Activated naive CD4-positive, alpha-beta T cell treated with anti-CD3 and anti-CD28 coated beads, Interleukin-2, amount 10 ng/mL, durations not matched to agents 7 days and 5 days (primary cell): Measurements from ENCODE around the gene HERC5.
A peak's percentile ranks its signal among the peaks of the same experiment; 100 is the strongest.

Source experiments
- CTCF ChIA-PET: fragments of 350-600 bp; sonication (Branson Sonifier 250); formaldehyde crosslinking; loops from one replicate; lab custom pipeline; 2021; ENCODE audit warnings: antibody characterized with exemption; lab: Charles Lee
- DNase-seq: peaks from one replicate; pipeline ENCODE4 v3.0.0-alpha.2; 2020
- H3K27ac Mint-ChIP-seq: one replicate; pipeline ENCODE4 v1.8.0; 2021; ENCODE audit warnings: mild to moderate bottlenecking, moderate library complexity, mixed read lengths
- H3K27me3 Mint-ChIP-seq: one replicate; pipeline ENCODE4 v1.8.0; 2021; ENCODE audit warnings: mild to moderate bottlenecking, mixed read lengths
- H3K36me3 Mint-ChIP-seq: one replicate; pipeline ENCODE4 v1.8.0; 2021; ENCODE audit warnings: mixed read lengths
- H3K4me1 Mint-ChIP-seq: one replicate; pipeline ENCODE4 v1.8.0; 2021; ENCODE audit warnings: mixed read lengths
- H3K4me3 Mint-ChIP-seq: one replicate; pipeline ENCODE4 v1.8.0; 2021; ENCODE audit warnings: mild to moderate bottlenecking, moderate library complexity, mixed read lengths
- H3K9me3 Mint-ChIP-seq: one replicate; pipeline ENCODE4 v1.8.0; 2021; ENCODE audit warnings: mixed read lengths

HERC5 gene

GRCh38 chr4:88516746-88517145, 59.8 kb downstream of the HERC5 start:
- peaks cover 4% of the 10 kb centered on the region for H3K27me3 Mint-ChIP-seq
- no peak overlapping the region for H3K4me3 Mint-ChIP-seq
- H3K27ac Mint-ChIP-seq: no peak overlapping the region
- H3K36me3 Mint-ChIP-seq: peaks cover 5% of the 10 kb centered on the region
- H3K9me3 Mint-ChIP-seq: no peaks in the 10 kb centered on the region
- peaks cover 5% of the 10 kb centered on the region for H3K4me1 Mint-ChIP-seq
- DNase-seq: no peak
- CTCF ChIA-PET: interaction anchor here (1.0 to 7.4 kb wide), 7 partner anchors 10 to 305 kb away, joined by 3 to 138 read pairs (median 7); no protein-coding TSS in a partner anchor

- Mint-ChIP-seq H3K27me3 (peaks cover 2% of the 10 kb centered on the region), H3K4me1 (peaks cover 16% of the 10 kb centered on the region), H3K9me3 (no peaks in the 10 kb centered on the region), H3K36me3 (peaks cover 10% of the 10 kb centered on the region), H3K27ac (no peak overlapping the region), H3K4me3 (no peak overlapping the region)
- DNase-seq: no peak
- CTCF ChIA-PET: interaction anchor here (0.7 to 7.4 kb wide), 3 partner anchors 141 to 497 kb away, joined by 3 to 138 read pairs (median 6); no protein-coding TSS in a partner anchor
Measured at GRCh38 chr4:88517825-88518224, 60.9 kb downstream of the HERC5 start.

GRCh38 chr4:88518911-88519310, 62.0 kb downstream of the HERC5 start:
- peaks cover 11% of the 10 kb centered on the region for H3K36me3 Mint-ChIP-seq
- H3K4me1 Mint-ChIP-seq: peaks cover 19% of the 10 kb centered on the region
- no peaks in the 10 kb centered on the region for H3K27me3 Mint-ChIP-seq
- no peak overlapping the region for H3K27ac Mint-ChIP-seq
- no peak for DNase-seq
- H3K4me3 Mint-ChIP-seq: no peak overlapping the region
- CTCF ChIA-PET: interaction anchor here (0.7 to 7.4 kb wide), 2 partner anchors 51 to 302 kb away, joined by 3 to 138 read pairs; no protein-coding TSS in a partner anchor
- H3K9me3 Mint-ChIP-seq: no peaks in the 10 kb centered on the region

- Mint-ChIP-seq H3K9me3 (no peaks in the 10 kb centered on the region), H3K27me3 (no peaks in the 10 kb centered on the region), H3K4me1 (peaks cover 45% of the 10 kb centered on the region), H3K27ac (peak overlapping the region; percentile 81), H3K4me3 (peak overlapping the region; percentile 95), H3K36me3 (peaks cover 11% of the 10 kb centered on the region)
- DNase-seq: peak; percentile 44
- CTCF ChIA-PET: interaction anchor here (1.0 to 4.4 kb wide), 7 partner anchors 8 to 500 kb away, joined by 3 to 37 read pairs (median 5); partner anchors contain the start of gene HERC6
Measured at GRCh38 chr4:88522702-88523324, 65.9 kb downstream of the HERC5 start.

- Mint-ChIP-seq H3K27ac (peak within 1 kb of the TSS; percentile 81), H3K27me3 (no peaks in the 10 kb centered on the region), H3K4me1 (peaks cover 49% of the 10 kb centered on the region), H3K4me3 (peak within 1 kb of the TSS; percentile 95), H3K36me3 (peaks cover 11% of the 10 kb centered on the region), H3K9me3 (no peaks in the 10 kb centered on the region)
- peak; percentile 84 for DNase-seq
- CTCF ChIA-PET: interaction anchor here (1.0 to 4.7 kb wide), 10 partner anchors 8 to 499 kb away, joined by 3 to 37 read pairs (median 5); partner anchors contain the start of gene HERC6
Measured at GRCh38 chr4:88523325-88524129, 66.6 kb downstream of the HERC5 start, which contains the start of gene PYURF. Gene PYURF (minus strand): TSS chr4:88523776. CDS start chr4:88523700, 76 bp downstream.

GRCh38 chr4:88524171-88524570, 67.3 kb downstream of the HERC5 start:
- Mint-ChIP-seq H3K36me3 (peaks cover 11% of the 10 kb centered on the region), H3K4me3 (peak overlapping the region; percentile 95), H3K4me1 (peaks cover 49% of the 10 kb centered on the region), H3K9me3 (no peaks in the 10 kb centered on the region), H3K27ac (no peak overlapping the region), H3K27me3 (no peaks in the 10 kb centered on the region)
- DNase-seq: no peak
- CTCF ChIA-PET: interaction anchor here (1.0 to 4.7 kb wide), 8 partner anchors 9 to 498 kb away, joined by 3 to 37 read pairs (median 7); partner anchors contain the start of gene HERC6

- CTCF ChIA-PET: interaction anchor here (1.0 to 4.7 kb wide), 12 partner anchors 9 to 496 kb away, joined by 3 to 37 read pairs (median 6); no protein-coding TSS in a partner anchor
- Mint-ChIP-seq H3K9me3 (no peaks in the 10 kb centered on the region), H3K27ac (no peak overlapping the region), H3K27me3 (no peaks in the 10 kb centered on the region), H3K4me1 (peaks cover 46% of the 10 kb centered on the region), H3K36me3 (peaks cover 7% of the 10 kb centered on the region), H3K4me3 (no peak overlapping the region)
- no peak for DNase-seq
Measured at GRCh38 chr4:88526221-88526815, 69.4 kb downstream of the HERC5 start.

- Mint-ChIP-seq H3K27ac (peak overlapping the region; percentile 15), H3K4me3 (no peak overlapping the region), H3K27me3 (peaks cover under 1% of the 10 kb centered on the region), H3K4me1 (peaks cover 33% of the 10 kb centered on the region), H3K9me3 (no peaks in the 10 kb centered on the region), H3K36me3 (peaks cover 1% of the 10 kb centered on the region)
- no peak for DNase-seq
- CTCF ChIA-PET: interaction anchor here (0.8 to 4.7 kb wide), 7 partner anchors 9 to 492 kb away, joined by 3 to 25 read pairs (median 5); no protein-coding TSS in a partner anchor
Measured at GRCh38 chr4:88527787-88528186, 70.9 kb downstream of the HERC5 start.

- Mint-ChIP-seq H3K27me3 (peaks cover 3% of the 10 kb centered on the region), H3K9me3 (no peaks in the 10 kb centered on the region), H3K36me3 (no peaks in the 10 kb centered on the region), H3K27ac (no peak overlapping the region), H3K4me1 (peaks cover 30% of the 10 kb centered on the region), H3K4me3 (no peak overlapping the region)
- no peak for DNase-seq
- CTCF ChIA-PET: interaction anchor here (1.3 kb wide), 1 partner anchor 131 kb away, joined by 3 read pairs; no protein-coding TSS in a partner anchor
Measured at GRCh38 chr4:88528861-88529260, 71.9 kb downstream of the HERC5 start.

- Mint-ChIP-seq H3K27me3 (peaks cover 3% of the 10 kb centered on the region), H3K36me3 (no peaks in the 10 kb centered on the region), H3K27ac (no peak overlapping the region), H3K4me1 (peaks cover 12% of the 10 kb centered on the region), H3K9me3 (no peaks in the 10 kb centered on the region), H3K4me3 (no peak overlapping the region)
- CTCF ChIA-PET: interaction anchor here (0.6 to 2.3 kb wide), 3 partner anchors 8 to 21 kb away, joined by 4 to 16 read pairs (median 4); no protein-coding TSS in a partner anchor
- no peak for DNase-seq
Measured at GRCh38 chr4:88531549-88531948, 74.6 kb downstream of the HERC5 start.

GRCh38 chr4:88533088-88533790, 76.3 kb downstream of the HERC5 start:
- no peak overlapping the region for H3K27ac Mint-ChIP-seq
- no peaks in the 10 kb centered on the region for H3K36me3 Mint-ChIP-seq
- H3K27me3 Mint-ChIP-seq: peaks cover 3% of the 10 kb centered on the region
- peaks cover 2% of the 10 kb centered on the region for H3K4me1 Mint-ChIP-seq
- no peak for DNase-seq
- H3K9me3 Mint-ChIP-seq: no peaks in the 10 kb centered on the region
- H3K4me3 Mint-ChIP-seq: no peak overlapping the region
- CTCF ChIA-PET: interaction anchor here (1.5 kb wide), 1 partner anchor 20 kb away, joined by 4 read pairs; no protein-coding TSS in a partner anchor

- CTCF ChIA-PET: interaction anchor here (1.2 kb wide), 1 partner anchor 125 kb away, joined by 4 read pairs; no protein-coding TSS in a partner anchor
- H3K36me3 Mint-ChIP-seq: no peaks in the 10 kb centered on the region
- DNase-seq: no peak
- H3K4me3 Mint-ChIP-seq: no peak overlapping the region
- H3K9me3 Mint-ChIP-seq: no peaks in the 10 kb centered on the region
- no peaks in the 10 kb centered on the region for H3K4me1 Mint-ChIP-seq
- peaks cover 3% of the 10 kb centered on the region for H3K27me3 Mint-ChIP-seq
- no peak overlapping the region for H3K27ac Mint-ChIP-seq
Measured at GRCh38 chr4:88533937-88534750, 77.2 kb downstream of the HERC5 start.
